ENCODE results near the gene EPG5.
"Not testable (repeated sequence)": the region's sequence is repeated elsewhere in the genome, so short reads cannot be mapped to it uniquely, and the experiment has no call there.

Gene EPG5

DNA sequence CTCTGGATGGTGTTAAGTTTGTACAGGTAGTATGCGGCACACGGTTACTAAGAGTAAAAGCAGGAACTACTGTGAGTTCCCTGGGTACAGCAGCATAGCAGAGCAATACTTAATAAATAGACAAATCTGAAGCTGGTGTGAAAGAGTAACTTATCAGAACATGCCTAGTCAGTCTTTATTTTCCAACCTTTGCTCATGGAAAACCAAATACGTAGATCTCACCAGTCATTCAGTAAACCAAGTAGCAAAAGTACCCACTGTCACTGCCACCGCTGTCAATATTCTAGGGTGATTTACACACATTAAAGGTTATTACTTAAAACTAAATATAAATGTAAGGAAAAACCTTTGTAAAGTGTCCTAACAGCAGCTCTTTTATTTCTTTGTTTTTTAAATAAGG is 106.6 kb downstream of the EPG5 start:
- 95 to 100% methylated on average over 3 to 4 of the region's 4 CpGs for whole genome bisulfite sequencing, 2 experiments
- H3K4me1 ChIP-seq (ENCODE audit: control insufficient read depth, insufficient read depth, low read length): no peaks in the 10 kb centered on the region
- H3K4me3 ChIP-seq (ENCODE audit: insufficient read depth, low read depth, low read length): no peak overlapping the region
- H3K27ac ChIP-seq (ENCODE audit: insufficient read depth, low read depth, low read length, poor library complexity, severe bottlenecking): no peak overlapping the region
- peaks cover 5% of the 10 kb centered on the region for H3K36me3 ChIP-seq (ENCODE audit: control insufficient read depth, insufficient read depth, low read length)
- H3K27me3 ChIP-seq (ENCODE audit: control insufficient read depth, insufficient read depth, low read length, poor library complexity, severe bottlenecking): no peaks in the 10 kb centered on the region
- no peaks in the 10 kb centered on the region for H3K9me3 ChIP-seq (ENCODE audit: control insufficient read depth, low read length)

GRCh38 chr18:45859334-45859733 is 107.8 kb downstream of the EPG5 start:
- peaks cover 4% of the 10 kb centered on the region for H3K36me3 ChIP-seq (ENCODE audit: control insufficient read depth, insufficient read depth, low read length)
- no peak overlapping the region for H3K4me3 ChIP-seq (ENCODE audit: insufficient read depth, low read depth, low read length)
- H3K9me3 ChIP-seq (ENCODE audit: control insufficient read depth, low read length): no peaks in the 10 kb centered on the region
- H3K27me3 ChIP-seq (ENCODE audit: control insufficient read depth, insufficient read depth, low read length, poor library complexity, severe bottlenecking): no peaks in the 10 kb centered on the region
- WGBS, 2 experiments: 97 to 98% methylated on average over 2 to 3 of the region's 3 CpGs
- H3K4me1 ChIP-seq (ENCODE audit: control insufficient read depth, insufficient read depth, low read length): no peaks in the 10 kb centered on the region
- H3K27ac ChIP-seq (ENCODE audit: insufficient read depth, low read depth, low read length, poor library complexity, severe bottlenecking): no peak overlapping the region

DNA sequence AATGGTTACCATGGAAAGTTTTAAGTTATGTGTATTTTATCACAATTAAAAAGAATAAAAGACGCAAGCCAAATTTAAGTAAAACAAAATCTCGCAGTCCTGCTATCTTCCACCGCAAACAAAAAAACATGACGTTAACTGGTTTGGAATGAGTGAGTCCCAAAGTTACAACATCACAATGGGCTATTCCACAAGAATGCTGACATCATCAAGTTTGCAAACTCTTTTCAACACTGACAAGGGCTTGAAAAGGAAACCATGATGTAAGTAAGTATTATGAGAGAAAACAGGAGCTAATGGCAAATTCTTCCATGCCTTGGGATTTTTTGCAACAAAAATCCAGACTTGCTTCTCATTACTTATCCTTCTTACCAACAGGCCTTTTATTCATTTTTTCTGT is 110.6 kb downstream of the EPG5 start:
- Histone ChIP-seq H3K36me3 (ENCODE audit: control insufficient read depth, insufficient read depth, low read length) (peaks cover 8% of the 10 kb centered on the region), H3K27me3 (ENCODE audit: control insufficient read depth, insufficient read depth, low read length, poor library complexity, severe bottlenecking) (no peaks in the 10 kb centered on the region), H3K9me3 (ENCODE audit: control insufficient read depth, low read length) (no peaks in the 10 kb centered on the region), H3K4me1 (ENCODE audit: control insufficient read depth, insufficient read depth, low read length) (no peaks in the 10 kb centered on the region), H3K4me3 (ENCODE audit: insufficient read depth, low read depth, low read length) (no peak overlapping the region), H3K27ac (ENCODE audit: insufficient read depth, low read depth, low read length, poor library complexity, severe bottlenecking) (no peak overlapping the region)
- WGBS, 2 experiments: 96 to 99% methylated on average over 4 of the region's 4 CpGs

GRCh38 chr18:45854036-45854586 is 113.0 kb downstream of the EPG5 start:
- WGBS, 2 experiments: 82 to 85% methylated on average over 2 of the region's 2 CpGs
- peaks cover 8% of the 10 kb centered on the region for H3K36me3 ChIP-seq (ENCODE audit: control insufficient read depth, insufficient read depth, low read length)
- no peaks in the 10 kb centered on the region for H3K9me3 ChIP-seq (ENCODE audit: control insufficient read depth, low read length)
- H3K27me3 ChIP-seq (ENCODE audit: control insufficient read depth, insufficient read depth, low read length, poor library complexity, severe bottlenecking): no peaks in the 10 kb centered on the region
- H3K27ac ChIP-seq (ENCODE audit: insufficient read depth, low read depth, low read length, poor library complexity, severe bottlenecking): no peak overlapping the region
- no peak overlapping the region for H3K4me3 ChIP-seq (ENCODE audit: insufficient read depth, low read depth, low read length)
- no peaks in the 10 kb centered on the region for H3K4me1 ChIP-seq (ENCODE audit: control insufficient read depth, insufficient read depth, low read length)

GRCh38 chr18:45852631-45853030 is 114.5 kb downstream of the EPG5 start:
- no peak overlapping the region for H3K27ac ChIP-seq (ENCODE audit: insufficient read depth, low read depth, low read length, poor library complexity, severe bottlenecking)
- H3K9me3 ChIP-seq (ENCODE audit: control insufficient read depth, low read length): no peaks in the 10 kb centered on the region
- H3K27me3 ChIP-seq (ENCODE audit: control insufficient read depth, insufficient read depth, low read length, poor library complexity, severe bottlenecking): no peaks in the 10 kb centered on the region
- no peak overlapping the region for H3K4me3 ChIP-seq (ENCODE audit: insufficient read depth, low read depth, low read length)
- no peaks in the 10 kb centered on the region for H3K4me1 ChIP-seq (ENCODE audit: control insufficient read depth, insufficient read depth, low read length)
- H3K36me3 ChIP-seq (ENCODE audit: control insufficient read depth, insufficient read depth, low read length): peaks cover 8% of the 10 kb centered on the region
- WGBS, 2 experiments: 92 to 98% methylated on average over 5 of the region's 5 CpGs

DNA sequence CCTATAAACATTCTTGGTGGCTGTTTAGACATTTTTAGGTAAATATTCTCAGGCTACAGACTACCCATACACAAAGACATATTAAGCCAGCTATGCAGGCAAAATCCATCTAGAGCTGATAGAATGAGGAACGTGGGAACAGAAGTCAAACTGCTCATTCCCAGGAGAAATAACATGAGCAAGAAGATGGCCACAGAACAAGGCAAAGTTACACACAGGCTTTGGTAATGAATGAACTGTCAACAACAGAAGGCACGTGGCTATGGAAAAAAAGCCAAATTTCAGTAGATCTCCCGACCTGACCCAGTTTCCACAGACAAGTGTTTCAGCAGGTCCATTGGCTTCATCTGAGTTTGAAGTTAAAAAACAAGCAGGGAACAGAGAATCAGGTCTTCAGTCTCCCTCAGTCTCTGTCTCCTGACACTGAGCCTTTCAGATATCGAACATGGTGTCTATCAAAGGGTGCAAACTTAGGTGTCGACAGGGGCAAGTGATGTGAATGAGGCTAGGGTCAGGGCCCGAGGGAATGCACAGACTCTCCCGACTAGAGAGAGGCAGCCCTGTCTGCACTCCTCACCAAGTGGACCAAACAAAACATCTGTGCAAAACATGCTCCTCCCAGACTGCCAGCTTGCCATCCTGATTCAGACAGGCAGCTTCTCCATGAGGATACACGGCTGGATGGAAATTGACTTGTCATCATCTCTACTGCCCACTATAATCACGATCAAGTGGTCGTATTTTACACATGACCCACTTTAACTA is 115.8 kb downstream of the EPG5 start:
- H3K9me3 ChIP-seq (ENCODE audit: control insufficient read depth, low read length): no peaks in the 10 kb centered on the region
- H3K4me3 ChIP-seq (ENCODE audit: insufficient read depth, low read depth, low read length): no peak overlapping the region
- peaks cover 8% of the 10 kb centered on the region for H3K36me3 ChIP-seq (ENCODE audit: control insufficient read depth, insufficient read depth, low read length)
- no peak overlapping the region for H3K27ac ChIP-seq (ENCODE audit: insufficient read depth, low read depth, low read length, poor library complexity, severe bottlenecking)
- WGBS, 2 experiments: 93% methylated on average over 10 of the region's 10 CpGs
- H3K27me3 ChIP-seq (ENCODE audit: control insufficient read depth, insufficient read depth, low read length, poor library complexity, severe bottlenecking): no peaks in the 10 kb centered on the region
- no peaks in the 10 kb centered on the region for H3K4me1 ChIP-seq (ENCODE audit: control insufficient read depth, insufficient read depth, low read length)

DNA sequence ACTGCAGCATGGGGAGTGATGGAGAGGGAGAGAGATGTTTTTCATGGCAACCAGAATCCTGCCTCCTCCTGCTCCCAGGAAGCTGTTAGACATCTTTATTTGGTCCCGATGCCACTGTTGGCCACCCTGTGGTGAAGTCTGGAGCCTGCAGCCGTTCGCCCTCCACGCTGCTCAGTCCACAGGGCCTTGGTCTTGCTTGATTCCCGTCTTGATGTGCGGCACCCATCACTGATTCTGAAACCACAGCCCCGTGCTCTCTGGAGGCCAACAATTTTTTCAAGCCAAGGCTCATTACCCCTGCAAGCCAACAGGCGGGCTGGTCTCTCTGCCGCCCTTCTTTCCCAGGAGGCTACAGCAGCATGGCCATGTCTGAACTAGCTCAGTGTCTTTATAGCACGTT is 117.1 kb downstream of the EPG5 start:
- Histone ChIP-seq H3K36me3 (ENCODE audit: control insufficient read depth, insufficient read depth, low read length) (peaks cover 7% of the 10 kb centered on the region), H3K27ac (ENCODE audit: insufficient read depth, low read depth, low read length, poor library complexity, severe bottlenecking) (no peak overlapping the region), H3K27me3 (ENCODE audit: control insufficient read depth, insufficient read depth, low read length, poor library complexity, severe bottlenecking) (no peaks in the 10 kb centered on the region), H3K9me3 (ENCODE audit: control insufficient read depth, low read length) (no peaks in the 10 kb centered on the region), H3K4me3 (ENCODE audit: insufficient read depth, low read depth, low read length) (no peak overlapping the region), H3K4me1 (ENCODE audit: control insufficient read depth, insufficient read depth, low read length) (no peaks in the 10 kb centered on the region)
- WGBS, 2 experiments: 88 to 89% methylated on average over 10 of the region's 10 CpGs

DNA sequence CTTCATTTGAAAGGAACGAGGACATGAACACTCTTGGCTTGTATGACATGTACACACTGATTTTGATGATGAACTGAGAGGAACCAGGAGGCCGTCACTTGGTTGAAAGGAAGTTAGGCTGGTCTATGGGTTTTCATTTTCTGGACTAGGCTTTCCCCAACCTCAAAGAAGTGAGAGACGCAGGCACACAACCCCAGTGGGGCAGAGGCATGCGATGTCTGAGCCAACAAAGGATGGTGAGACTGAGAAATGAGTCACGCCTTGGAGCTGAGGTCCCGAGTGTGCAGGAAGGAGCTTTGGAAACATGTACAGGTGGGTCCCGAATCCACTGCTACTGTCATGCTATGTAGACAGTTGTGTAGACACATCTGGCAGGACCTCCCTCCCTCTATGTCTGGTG is 117.6 kb downstream of the EPG5 start:
- no peaks in the 10 kb centered on the region for H3K4me1 ChIP-seq (ENCODE audit: control insufficient read depth, insufficient read depth, low read length)
- H3K36me3 ChIP-seq (ENCODE audit: control insufficient read depth, insufficient read depth, low read length): peaks cover 4% of the 10 kb centered on the region
- H3K27me3 ChIP-seq (ENCODE audit: control insufficient read depth, insufficient read depth, low read length, poor library complexity, severe bottlenecking): no peaks in the 10 kb centered on the region
- no peaks in the 10 kb centered on the region for H3K9me3 ChIP-seq (ENCODE audit: control insufficient read depth, low read length)
- H3K27ac ChIP-seq (ENCODE audit: insufficient read depth, low read depth, low read length, poor library complexity, severe bottlenecking): no peak overlapping the region
- no peak overlapping the region for H3K4me3 ChIP-seq (ENCODE audit: insufficient read depth, low read depth, low read length)
- 96% methylated on average over 7 of the region's 7 CpGs for WGBS, 2 experiments

DNA sequence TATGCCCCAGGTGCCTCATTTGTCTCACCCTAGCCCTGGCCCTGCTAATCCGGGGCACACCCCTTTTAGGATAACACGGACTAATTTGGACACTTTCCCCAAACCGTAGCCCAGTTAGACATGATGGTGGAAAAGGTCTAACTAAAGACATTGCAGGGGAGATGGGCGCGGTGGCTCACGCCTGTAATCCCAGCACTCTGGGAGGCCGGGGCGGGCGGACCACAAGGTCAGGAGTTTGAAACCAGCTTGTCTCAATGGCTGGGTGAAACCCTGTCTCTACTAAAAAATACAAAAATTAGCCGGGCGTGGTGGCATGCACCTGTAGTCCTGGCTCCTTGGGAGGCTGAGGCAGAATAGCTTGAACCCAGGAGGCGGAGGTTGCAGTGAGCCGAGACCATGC is 118.5 kb downstream of the EPG5 start:
- H3K36me3 ChIP-seq (ENCODE audit: control insufficient read depth, insufficient read depth, low read length); H3K27ac ChIP-seq (ENCODE audit: insufficient read depth, low read depth, low read length, poor library complexity, severe bottlenecking); H3K27me3 ChIP-seq (ENCODE audit: control insufficient read depth, insufficient read depth, low read length, poor library complexity, severe bottlenecking); H3K9me3 ChIP-seq (ENCODE audit: control insufficient read depth, low read length); H3K4me3 ChIP-seq (ENCODE audit: insufficient read depth, low read depth, low read length); H3K4me1 ChIP-seq (ENCODE audit: control insufficient read depth, insufficient read depth, low read length): not testable (repeated sequence)
- 90 to 94% methylated on average over 13 of the region's 13 CpGs for WGBS, 2 experiments

GRCh38 chr18:45847119-45847518 is 120.0 kb downstream of the EPG5 start:
- 78 to 83% methylated on average over 2 of the region's 3 CpGs for WGBS, 2 experiments
- Histone ChIP-seq H3K4me1 (ENCODE audit: control insufficient read depth, insufficient read depth, low read length) (no peaks in the 10 kb centered on the region), H3K36me3 (ENCODE audit: control insufficient read depth, insufficient read depth, low read length) (no peaks in the 10 kb centered on the region), H3K27me3 (ENCODE audit: control insufficient read depth, insufficient read depth, low read length, poor library complexity, severe bottlenecking) (no peaks in the 10 kb centered on the region), H3K4me3 (ENCODE audit: insufficient read depth, low read depth, low read length) (no peak overlapping the region), H3K9me3 (ENCODE audit: control insufficient read depth, low read length) (no peaks in the 10 kb centered on the region), H3K27ac (ENCODE audit: insufficient read depth, low read depth, low read length, poor library complexity, severe bottlenecking) (no peak overlapping the region)

All from ectodermal cell (in vitro differentiated cells).